Activated CD8-positive, alpha-beta memory T cell treated with anti-CD3 and anti-CD28 coated beads for 48 hours (primary cell): Measurements from ENCODE around the gene GBE1.

Experiments
- DNase-seq, 3 experiments: peaks; one replicate each; pipeline ENCODE4 v3.0.0-alpha.2; 2020; ENCODE audit warnings: low read depth in 2 of 3, low spot score in 2 of 3

Gene GBE1

GRCh38 chr3:81476692-81477091 lies 284.8 kb downstream of the GBE1 start:
- no peak for DNase-seq

GRCh38 chr3:81472600-81473362 lies 288.7 kb downstream of the GBE1 start:
- no peak for DNase-seq

GRCh38 chr3:81470524-81471278 lies 290.7 kb downstream of the GBE1 start:
- no peak for DNase-seq

DNA sequence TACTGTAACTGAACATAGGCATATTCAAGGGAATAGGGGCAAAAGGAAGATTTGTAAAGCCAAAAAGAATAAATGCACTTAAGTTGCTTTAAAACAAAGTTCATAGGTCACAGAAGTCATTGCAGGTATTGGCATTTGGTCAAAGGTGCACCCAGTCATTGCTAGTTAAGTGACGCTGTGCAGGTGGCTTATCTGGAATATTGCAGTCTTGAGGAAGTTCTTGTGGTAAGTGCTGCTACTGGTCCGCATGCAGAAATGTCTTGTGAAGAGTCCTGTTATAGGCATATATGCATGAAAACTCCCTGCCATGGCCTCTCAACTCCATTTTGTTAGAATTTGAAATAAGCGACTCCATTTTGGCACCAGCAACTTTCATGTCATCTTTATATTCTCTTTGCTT lies 293.1 kb downstream of the GBE1 start:
- no peak for DNase-seq

- no peak for DNase-seq
Measured at GRCh38 chr3:81466201-81466560, 295.3 kb downstream of the GBE1 start.

- no peak for DNase-seq
Measured at GRCh38 chr3:81465510-81466200, 295.8 kb downstream of the GBE1 start.

- no peak for DNase-seq
Measured at GRCh38 chr3:81463781-81464180, 297.7 kb downstream of the GBE1 start.

DNA sequence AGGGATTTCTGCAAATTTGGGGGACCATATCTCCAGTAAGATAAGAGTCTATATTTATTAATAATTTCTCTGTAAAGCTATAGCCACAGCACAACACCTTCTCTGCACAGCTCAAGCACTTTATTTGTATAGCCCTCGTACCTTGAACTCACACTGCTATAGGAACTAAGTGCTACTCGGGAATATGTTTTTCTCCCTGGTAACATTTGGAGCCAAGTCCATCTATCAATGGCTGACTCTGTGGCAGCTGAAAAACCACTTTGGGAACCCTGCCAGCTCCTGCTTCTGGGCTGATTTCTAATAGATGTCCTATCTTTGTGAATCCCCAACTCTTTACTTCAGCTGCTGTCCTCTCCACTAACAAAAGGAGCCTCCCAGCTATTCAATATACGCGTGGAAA lies 298.5 kb downstream of the GBE1 start:
- DNase-seq = no peak

DNA sequence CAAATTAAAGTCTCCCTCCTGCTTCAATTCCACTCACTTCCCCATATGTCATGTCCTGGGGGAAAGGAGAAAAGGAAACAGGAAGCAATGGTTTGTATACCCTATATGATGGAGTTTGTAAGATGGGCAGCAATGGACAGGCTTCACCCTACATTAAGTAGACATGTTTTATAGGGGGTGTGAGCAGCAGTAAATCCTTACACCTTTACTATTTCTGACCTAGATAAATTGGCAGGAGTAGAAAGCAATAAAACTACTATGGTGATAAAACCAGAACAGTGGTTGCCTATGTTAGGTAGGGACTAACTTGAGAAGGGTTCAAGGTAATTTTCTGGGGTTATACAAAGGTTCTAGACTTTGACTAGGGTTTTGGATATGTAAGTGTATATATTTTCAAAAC lies 301.7 kb downstream of the GBE1 start:
- no peak for DNase-seq

DNA sequence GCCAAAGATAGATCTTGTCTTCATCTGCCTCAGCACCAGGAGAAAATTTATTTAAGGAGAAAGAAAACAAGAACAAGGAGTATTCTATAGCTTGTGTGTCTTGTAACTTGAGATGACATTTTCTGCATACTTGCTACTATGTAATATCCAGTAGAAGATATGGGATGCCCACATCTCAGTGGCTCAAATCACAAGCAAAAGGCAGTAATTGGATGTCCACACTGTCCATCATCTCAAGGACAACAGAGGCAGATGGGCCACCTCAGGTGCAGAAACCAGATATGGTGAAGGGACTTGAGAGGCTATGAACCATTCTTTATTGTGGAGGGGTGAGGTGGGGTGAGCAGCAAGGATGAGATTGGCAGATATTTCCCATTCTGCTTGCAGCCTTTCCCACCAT lies 309.0 kb downstream of the GBE1 start:
- no peak for DNase-seq

DNA sequence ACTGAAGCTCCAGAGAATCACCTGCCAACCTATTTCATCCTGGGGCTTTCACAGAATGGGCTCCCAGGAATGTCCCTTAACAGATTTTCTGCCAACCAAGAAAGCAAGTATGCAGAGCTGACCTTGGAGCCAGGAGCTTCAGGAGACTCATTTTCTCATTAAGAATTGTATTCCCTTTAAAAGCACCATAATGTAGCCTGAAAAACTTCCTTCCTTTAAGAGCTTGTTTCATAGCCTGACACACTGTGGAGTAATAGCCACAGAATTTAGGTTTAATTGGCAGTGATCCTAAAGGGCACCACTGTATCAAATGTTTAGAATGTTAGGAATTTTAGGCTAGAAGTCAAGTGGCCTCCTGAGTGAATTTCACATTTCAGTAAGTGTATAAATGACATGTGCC lies 309.8 kb downstream of the GBE1 start:
- no peak for DNase-seq

DNA sequence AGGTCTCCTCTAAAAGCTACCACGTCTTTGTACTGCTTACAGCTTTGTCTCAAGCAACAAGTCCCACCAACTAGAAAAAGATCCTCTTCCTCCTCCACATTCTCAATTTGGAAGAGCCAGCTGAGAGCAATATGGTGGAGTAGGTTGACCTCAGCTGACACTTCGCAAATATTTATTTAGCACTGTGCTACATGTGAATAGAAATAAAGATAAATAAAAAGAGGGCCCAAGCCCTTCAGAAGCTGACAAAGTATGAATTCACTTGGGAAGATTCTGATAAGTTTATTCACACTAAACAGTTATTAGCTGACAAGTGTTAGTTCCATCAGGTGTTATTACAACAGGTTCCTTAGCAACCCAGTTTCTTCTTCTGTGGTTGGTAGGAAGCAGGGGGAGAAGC lies 310.3 kb downstream of the GBE1 start:
- no peak for DNase-seq

- DNase-seq = no peak
Measured at GRCh38 chr3:81446806-81447205, 314.6 kb downstream of the GBE1 start.

- DNase-seq = no peak
Measured at GRCh38 chr3:81445712-81446111, 315.7 kb downstream of the GBE1 start.

GRCh38 chr3:81444817-81445460 lies 316.5 kb downstream of the GBE1 start:
- no peak for DNase-seq

GRCh38 chr3:81443958-81444357 lies 317.5 kb downstream of the GBE1 start:
- no peak for DNase-seq

DNA sequence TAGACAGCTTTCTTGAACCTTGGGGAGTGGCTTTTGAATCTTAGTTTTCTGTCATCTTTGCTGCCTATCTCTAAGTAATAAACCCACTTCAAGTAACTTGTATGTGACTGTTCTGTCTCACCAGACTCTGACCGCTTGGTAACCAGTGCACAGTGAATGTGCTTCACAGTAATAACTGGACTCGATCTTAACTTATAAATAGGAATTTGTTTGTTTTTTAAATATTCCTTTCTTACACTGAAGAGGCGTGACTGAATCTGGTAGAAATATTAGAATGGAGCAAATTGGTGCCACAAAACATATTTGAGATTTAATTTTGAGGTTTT lies 318.0 kb downstream of the GBE1 start:
- DNase-seq = no peak

DNA sequence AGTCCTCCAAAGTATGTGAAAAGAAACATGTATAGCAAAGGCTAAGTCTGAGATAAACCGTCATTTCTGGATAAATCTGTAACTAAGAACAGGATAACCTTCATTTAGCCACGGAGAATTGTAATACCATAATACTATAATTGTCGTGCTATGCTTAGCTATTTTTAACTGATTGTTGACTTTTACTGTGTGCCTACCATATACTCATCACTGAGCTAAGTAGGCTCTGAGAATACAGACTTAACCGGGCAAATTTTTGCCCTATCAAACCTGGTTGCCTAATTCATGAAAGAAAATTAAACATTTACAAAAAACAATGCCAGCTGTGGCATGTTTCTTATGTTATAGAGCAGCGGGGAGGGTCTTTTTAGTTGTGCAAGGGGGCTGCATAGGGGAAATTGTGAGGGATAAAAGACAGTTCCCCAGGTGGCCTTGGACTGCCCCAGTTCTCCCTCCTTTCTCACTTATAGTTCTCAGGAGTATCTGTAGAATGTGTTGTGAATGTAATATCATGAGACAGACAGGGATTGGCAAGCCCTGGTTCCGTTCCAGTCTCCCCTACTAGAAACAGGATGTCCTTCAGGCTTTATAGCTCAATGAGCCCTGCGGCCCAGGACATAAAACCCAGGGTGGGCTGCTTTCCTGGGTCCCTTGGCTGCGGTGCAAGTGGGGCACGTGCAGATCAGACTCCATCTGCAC lies 318.5 kb downstream of the GBE1 start:
- DNase-seq = no peak

DNA sequence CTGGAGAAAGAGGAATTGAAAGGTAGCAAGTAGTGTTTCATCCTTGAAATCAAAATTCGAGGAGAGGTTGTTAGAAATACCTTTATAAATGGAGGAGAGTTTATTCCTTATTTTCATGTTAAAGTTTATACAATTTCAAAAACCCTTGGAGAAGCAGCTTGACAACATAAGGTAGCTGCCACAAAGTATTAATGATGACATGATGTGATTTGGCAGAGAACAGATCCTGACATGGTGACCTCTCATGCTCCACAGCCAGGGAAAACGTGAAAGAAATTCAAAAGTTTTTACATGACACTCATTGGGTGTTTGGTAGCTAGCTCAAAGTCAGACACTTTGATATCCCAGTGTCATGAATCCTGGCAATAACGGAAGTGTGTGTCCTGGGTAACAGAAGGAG lies 320.8 kb downstream of the GBE1 start:
- no peak for DNase-seq
